Effector memory CD4-positive, alpha-beta T cell (primary cell): ENCODE results near the gene CCDC187.

Experiments used
- DNase-seq, 3 donors: peaks; one replicate each; pipeline ENCODE4 v3.0.0-alpha.2; 2020
- H3K27ac ChIP-seq: 2 replicates; pipeline ENCODE4 v1.7.0; 2013; ENCODE audit warnings: mild to moderate bottlenecking, low read length, moderate library complexity; ENCODE audit not compliant: insufficient read depth, poor library complexity, severe bottlenecking
- H3K27me3 ChIP-seq: replicated peaks from 2 replicates; pipeline ENCODE4 v1.7.0; 2013; ENCODE audit warnings: mild to moderate bottlenecking, low read length; ENCODE audit not compliant: insufficient read depth, control insufficient read depth, poor library complexity, severe bottlenecking
- H3K36me3 ChIP-seq: 2 replicates; pipeline ENCODE4 v1.7.0; 2013; ENCODE audit warnings: mild to moderate bottlenecking, low read length, moderate library complexity; ENCODE audit not compliant: control insufficient read depth, insufficient read depth
- H3K4me1 ChIP-seq: 2 replicates; pipeline ENCODE4 v1.7.0; 2013; ENCODE audit warnings: low read length, mild to moderate bottlenecking; ENCODE audit not compliant: control insufficient read depth, insufficient read depth, poor library complexity, severe bottlenecking
- H3K4me3 ChIP-seq: 2 replicates; pipeline ENCODE4 v1.7.0; 2013; ENCODE audit warnings: low read length, low read depth, mild to moderate bottlenecking; ENCODE audit not compliant: insufficient read depth, poor library complexity, severe bottlenecking
- H3K9me3 ChIP-seq: 2 replicates; pipeline ENCODE4 v1.7.0; 2013; ENCODE audit warnings: mild to moderate bottlenecking, low read length, moderate library complexity; ENCODE audit not compliant: control insufficient read depth

The CCDC187 gene

DNA sequence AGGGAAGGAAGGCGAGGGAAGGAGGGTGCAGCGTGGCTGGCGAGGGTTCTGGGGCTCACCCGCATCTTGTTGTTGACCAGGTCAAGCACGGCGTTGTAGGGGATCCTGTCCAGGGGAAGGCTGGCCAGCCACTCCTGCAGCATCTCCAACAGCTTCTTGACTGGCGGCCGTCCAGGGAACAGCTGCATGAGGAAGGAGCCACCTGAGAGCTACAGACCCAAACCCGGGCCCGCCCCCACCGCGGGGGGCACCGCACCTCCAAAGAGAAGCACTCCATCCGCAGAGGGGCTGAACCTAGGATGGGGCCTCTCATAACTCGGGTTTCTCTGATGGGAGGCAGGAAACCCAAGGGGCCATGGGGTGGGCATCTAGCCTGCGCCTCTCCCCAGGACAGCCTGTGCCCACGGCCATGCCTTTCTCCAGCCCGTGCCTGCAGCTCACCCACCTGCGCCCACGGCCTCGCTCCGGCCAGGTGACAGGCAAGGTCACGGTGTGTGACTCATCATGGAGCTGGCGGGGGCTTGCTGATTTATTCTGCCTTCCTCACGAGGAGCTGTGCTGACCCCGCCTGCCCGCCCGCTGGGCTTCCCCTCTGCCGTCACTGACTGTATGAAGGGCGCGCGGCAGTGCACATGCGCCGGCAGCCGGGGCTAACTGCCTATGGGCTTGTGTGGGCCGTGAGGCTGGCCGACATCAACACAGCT lies 87.2 kb downstream of the CCDC187 start:
- H3K4me3 ChIP-seq, result no peak overlapping the region
- H3K27ac ChIP-seq, result no peak overlapping the region
- H3K4me1 ChIP-seq, result no peaks in the 10 kb centered on the region
- no peaks in the 10 kb centered on the region for H3K27me3 ChIP-seq
- H3K36me3 ChIP-seq, result peaks cover 54% of the 10 kb centered on the region
- H3K9me3 ChIP-seq, result no peaks in the 10 kb centered on the region
- DNase-seq, result no peak

DNA sequence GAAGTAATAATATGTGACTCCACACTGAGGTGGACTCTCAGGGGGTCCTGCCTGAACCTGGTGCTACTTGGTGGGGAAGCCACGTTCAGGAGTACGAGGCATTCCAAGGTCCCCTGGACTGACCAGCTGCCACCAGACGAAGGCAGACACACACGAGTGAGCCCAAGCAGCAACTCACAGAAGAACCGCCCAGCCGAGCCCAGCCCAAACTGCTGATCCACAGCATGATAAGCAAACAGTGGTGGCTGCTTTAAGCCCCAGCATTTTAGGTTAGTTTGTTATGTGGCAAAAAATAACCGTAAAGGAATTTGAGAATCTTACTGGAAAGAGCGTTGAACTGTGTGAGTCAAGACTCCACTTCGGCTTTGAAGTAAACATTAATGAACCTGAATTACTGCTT lies 90.2 kb downstream of the CCDC187 start:
- H3K27ac ChIP-seq, result no peak overlapping the region
- no peak for DNase-seq
- no peaks in the 10 kb centered on the region for H3K27me3 ChIP-seq
- H3K9me3 ChIP-seq, result no peaks in the 10 kb centered on the region
- no peak overlapping the region for H3K4me3 ChIP-seq
- no peaks in the 10 kb centered on the region for H3K4me1 ChIP-seq
- peaks cover 59% of the 10 kb centered on the region for H3K36me3 ChIP-seq

DNA sequence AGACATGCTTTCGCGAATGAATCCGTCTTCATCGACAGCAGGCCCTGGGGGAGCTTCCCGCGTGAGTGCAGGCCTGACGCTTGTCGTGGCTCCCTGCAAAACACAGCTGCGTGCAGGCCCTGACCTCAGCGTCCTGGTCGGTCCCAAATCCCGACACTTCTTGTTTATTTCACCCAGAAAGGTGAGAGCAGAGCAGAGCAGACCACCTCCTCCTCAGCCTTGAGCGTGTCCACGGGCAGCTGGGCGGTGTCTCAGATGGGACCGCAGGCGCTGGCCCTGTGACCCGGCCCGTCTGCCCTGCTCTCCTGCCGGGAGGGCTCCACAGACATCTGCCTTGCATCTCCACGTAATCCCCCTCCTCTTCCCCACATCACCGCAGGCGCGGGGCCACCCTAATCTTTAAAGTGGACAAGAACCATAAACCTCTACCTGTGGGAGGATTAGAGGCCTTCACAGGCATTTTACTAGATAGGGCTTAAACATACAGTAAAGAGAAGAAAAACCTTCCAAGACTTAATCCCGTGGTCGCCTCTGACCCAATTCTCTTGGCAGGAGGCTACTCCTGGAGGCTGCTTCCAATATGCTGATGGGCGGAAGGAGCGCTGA lies 91.4 kb downstream of the CCDC187 start:
- no peak overlapping the region for H3K4me3 ChIP-seq
- no peak for DNase-seq
- no peaks in the 10 kb centered on the region for H3K27me3 ChIP-seq
- peaks cover 52% of the 10 kb centered on the region for H3K36me3 ChIP-seq
- H3K4me1 ChIP-seq, result no peaks in the 10 kb centered on the region
- no peaks in the 10 kb centered on the region for H3K9me3 ChIP-seq
- no peak overlapping the region for H3K27ac ChIP-seq

DNA sequence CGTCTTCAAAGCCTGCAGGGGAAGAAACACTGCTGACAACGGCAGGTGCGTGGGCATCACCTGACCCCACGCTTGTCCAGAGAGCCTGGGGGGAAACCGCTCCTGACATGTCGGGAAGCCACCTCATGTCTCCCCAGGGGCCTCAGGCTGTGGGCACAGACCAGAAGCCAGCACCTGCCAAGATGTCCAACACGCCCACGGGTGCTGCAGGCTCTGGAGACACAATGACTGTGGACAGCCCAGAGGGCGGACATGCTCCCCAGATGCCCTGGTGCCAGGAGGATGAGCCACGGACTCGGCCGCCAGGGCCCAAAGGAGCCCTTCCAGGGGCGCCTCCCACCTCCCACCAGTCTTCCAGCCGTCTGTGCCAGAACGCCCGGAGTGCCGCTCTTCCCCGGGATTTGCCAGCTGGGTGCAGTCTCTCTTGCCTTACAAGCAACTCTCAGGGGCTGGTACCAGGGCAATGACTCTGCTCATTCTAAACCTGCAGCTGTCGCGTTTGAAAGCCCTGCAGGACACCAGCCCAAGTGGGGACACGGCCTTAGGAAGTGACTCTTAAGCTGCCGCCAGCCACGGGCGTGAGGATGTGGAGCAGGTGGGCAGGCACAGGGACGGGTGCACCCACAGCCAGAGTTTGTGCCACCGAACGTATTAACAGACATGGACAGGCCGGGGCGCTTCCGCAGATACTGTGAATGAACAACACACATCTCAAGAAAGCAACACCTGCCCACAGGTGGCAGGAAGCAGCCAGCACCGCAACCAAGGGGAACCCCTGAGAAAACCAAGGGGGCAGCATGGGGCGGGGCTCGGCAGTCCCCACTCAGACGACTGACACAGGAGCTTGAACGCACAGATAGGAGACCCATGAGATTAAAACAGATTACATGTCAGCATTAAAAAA lies 92.2 kb downstream of the CCDC187 start:
- Histone ChIP-seq H3K4me3 (no peak overlapping the region), H3K27me3 (no peaks in the 10 kb centered on the region), H3K4me1 (no peaks in the 10 kb centered on the region), H3K9me3 (no peaks in the 10 kb centered on the region), H3K27ac (no peak overlapping the region), H3K36me3 (peaks cover 52% of the 10 kb centered on the region)
- DNase-seq, result no peak

DNA sequence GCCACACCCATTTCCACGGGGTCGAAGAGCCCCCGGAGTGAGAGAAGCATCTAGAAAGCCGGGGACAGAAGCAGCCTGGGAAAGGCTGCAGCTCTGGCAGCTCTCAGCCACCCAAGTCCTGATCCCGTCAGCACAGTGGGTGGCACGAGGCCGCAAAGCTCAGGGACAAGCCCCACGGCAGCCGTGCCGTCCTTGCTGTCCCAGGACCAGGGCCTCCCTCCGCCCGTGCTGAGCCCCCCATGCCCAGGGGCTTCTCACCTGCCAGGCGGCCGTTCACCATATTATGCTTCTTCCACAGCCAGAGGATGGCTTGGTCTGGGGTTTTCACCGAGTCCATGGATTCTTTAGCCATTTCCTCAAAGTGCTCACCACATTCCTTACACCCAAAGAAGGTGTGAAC lies 92.9 kb downstream of the CCDC187 start:
- no peaks in the 10 kb centered on the region for H3K4me1 ChIP-seq
- no peak overlapping the region for H3K27ac ChIP-seq
- no peak for DNase-seq
- no peaks in the 10 kb centered on the region for H3K27me3 ChIP-seq
- peaks cover 47% of the 10 kb centered on the region for H3K36me3 ChIP-seq
- H3K4me3 ChIP-seq, result no peak overlapping the region
- H3K9me3 ChIP-seq, result no peaks in the 10 kb centered on the region

DNA sequence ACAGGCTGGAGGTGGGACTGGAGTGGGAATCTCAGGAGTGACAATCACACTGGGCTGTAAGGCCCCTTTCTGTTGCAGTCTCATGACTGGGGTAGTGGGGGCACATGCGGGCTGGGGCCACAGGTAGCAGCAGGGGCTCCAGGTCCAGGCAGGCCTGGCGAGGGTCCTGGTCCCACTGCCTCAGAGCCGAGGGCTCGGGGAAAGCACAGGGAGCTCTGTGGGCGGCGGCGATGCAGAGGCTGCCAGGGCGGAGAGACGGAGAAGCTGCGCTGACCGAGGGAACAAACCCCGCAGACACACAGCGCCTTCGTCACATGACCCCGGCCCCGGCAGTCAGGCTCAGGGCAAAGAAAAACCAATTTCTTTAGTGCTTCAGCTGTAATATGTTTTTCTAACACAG lies 93.6 kb downstream of the CCDC187 start:
- Histone ChIP-seq H3K4me1 (no peaks in the 10 kb centered on the region), H3K36me3 (peaks cover 41% of the 10 kb centered on the region), H3K27me3 (peaks cover 4% of the 10 kb centered on the region), H3K27ac (no peak overlapping the region), H3K4me3 (no peak overlapping the region), H3K9me3 (no peaks in the 10 kb centered on the region)
- DNase-seq, result no peak

DNA sequence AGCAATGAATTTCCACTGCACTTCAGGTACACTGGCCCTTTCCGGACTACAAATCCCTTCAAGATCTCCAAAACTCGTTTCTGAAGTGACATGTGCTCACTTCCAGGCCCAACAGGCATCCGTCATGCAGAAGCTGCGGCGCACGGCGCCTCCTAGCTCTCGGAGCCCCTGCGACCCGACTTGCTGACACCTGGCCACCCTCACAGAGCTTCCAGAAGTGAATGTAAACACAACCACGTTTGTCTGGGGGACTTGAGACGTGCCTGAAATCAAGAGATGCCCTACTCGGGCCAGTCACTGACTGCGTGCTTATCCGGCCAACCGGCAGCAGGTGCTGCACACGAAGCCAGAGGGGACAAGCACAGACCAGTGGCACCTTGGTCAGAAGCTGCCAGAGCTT lies 94.1 kb downstream of the CCDC187 start:
- Histone ChIP-seq H3K36me3 (peaks cover 37% of the 10 kb centered on the region), H3K27me3 (peaks cover 6% of the 10 kb centered on the region), H3K4me3 (no peak overlapping the region), H3K27ac (no peak overlapping the region), H3K4me1 (no peaks in the 10 kb centered on the region), H3K9me3 (no peaks in the 10 kb centered on the region)
- DNase-seq, result no peak

DNA sequence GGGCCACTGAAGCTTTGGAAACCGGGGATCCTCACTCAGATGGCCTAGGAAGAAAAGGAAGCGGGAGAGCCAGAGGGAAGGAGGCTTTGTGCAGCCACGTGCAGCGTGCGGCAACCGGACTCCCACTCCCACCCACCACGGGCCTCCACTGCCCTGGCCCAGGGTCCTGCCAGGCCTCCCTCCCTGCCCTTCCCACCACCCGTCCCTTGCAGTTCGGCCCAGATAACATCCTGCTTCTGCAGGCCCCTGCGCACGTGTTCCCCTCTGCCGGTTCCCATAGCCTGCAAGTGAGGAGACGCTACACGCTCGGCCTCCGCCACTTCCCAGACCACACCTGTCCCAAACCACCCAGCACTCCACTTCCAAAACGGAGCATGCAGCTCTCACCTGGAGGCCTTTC lies 94.7 kb downstream of the CCDC187 start:
- Histone ChIP-seq H3K36me3 (peaks cover 32% of the 10 kb centered on the region), H3K27ac (no peak overlapping the region), H3K4me3 (no peak overlapping the region), H3K27me3 (peaks cover 12% of the 10 kb centered on the region), H3K9me3 (no peaks in the 10 kb centered on the region), H3K4me1 (no peaks in the 10 kb centered on the region)
- no peak for DNase-seq

DNA sequence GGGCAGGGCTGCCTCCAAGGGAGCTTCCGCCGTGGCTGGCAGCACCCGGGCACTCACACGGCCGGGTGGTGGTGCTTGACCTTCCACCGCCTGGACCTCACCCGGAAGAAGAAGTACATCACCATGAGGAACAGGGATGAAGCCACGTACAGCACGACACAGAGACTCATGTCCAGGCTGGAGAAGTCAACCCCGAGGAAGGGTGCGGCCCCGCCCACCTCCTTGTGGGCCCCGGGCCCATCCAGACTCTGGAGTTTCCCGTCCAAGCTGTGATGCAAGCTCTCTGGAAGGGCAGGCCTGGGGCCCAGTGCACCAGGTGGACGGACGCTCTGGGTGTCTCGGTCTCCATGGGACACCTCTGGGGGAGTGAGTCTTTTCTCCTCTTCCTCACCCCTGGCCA lies 95.2 kb downstream of the CCDC187 start:
- Histone ChIP-seq H3K4me1 (peaks cover 2% of the 10 kb centered on the region), H3K9me3 (no peaks in the 10 kb centered on the region), H3K27ac (no peak overlapping the region), H3K36me3 (peaks cover 27% of the 10 kb centered on the region), H3K27me3 (peaks cover 17% of the 10 kb centered on the region), H3K4me3 (no peak overlapping the region)
- no peak for DNase-seq

DNA sequence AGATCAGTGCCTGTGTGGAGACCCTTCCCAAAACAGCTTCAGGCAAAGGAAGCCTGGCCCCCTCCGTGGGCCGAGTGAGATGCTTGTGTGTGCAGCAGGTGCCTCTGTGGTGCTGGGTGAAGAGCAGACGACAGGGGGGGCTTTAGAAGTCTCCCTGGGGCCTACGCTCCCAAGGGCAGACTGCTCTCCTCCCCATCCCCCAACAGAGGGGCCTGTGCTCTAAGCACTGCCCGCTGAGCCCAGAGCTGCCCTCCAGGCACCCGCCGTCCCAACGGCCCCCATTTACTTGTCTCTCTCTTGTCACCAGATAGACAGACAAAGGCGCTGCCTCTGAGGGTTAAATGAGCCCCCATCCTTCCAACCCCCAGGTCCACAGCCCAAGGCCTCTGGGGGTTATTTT lies 96.3 kb downstream of the CCDC187 start:
- Histone ChIP-seq H3K36me3 (peaks cover 24% of the 10 kb centered on the region), H3K27me3 (peaks cover 18% of the 10 kb centered on the region), H3K4me3 (no peak overlapping the region), H3K4me1 (peaks cover 2% of the 10 kb centered on the region), H3K27ac (no peak overlapping the region), H3K9me3 (no peaks in the 10 kb centered on the region)
- DNase-seq, result no peak
